Naive B cell (primary cell): ENCODE measurements around the gene CIT. TPM values are rescaled to one million over a fixed set of nuclear protein-coding genes. Genes with fewer than 3 reads are reported as not detected.
"Not testable (repeated sequence)": the region's sequence is repeated elsewhere in the genome, so short reads cannot be mapped to it uniquely, and the experiment has no call there.

Experiments used
- ATAC-seq, 2 donors: fragments of 150-1000 bp; cut with Tn5 transposase; 2 replicates each; pipeline ENCODE4 v1.10.0; 2021; ENCODE audit warnings: low read depth in 2 of 2, mild to moderate bottlenecking in 2 of 2, moderate library complexity in 2 of 2
- DNase-seq: peaks from one replicate; pipeline ENCODE4 v3.0.0; 2022
- H3K27ac Mint-ChIP-seq, 6 donors: one replicate each; pipeline ENCODE4 v1.8.0; 2020 to 2022; ENCODE audit warnings: mild to moderate bottlenecking in 6 of 6, mixed read lengths in 6 of 6, moderate library complexity in 5 of 6, inconsistent platforms in 2 of 6
- H3K27me3 Mint-ChIP-seq, 3 donors: one replicate each; pipeline ENCODE4 v1.8.0; 2021 to 2022; ENCODE audit warnings: mixed read lengths in 3 of 3, mild to moderate bottlenecking in 1 of 3
- H3K36me3 Mint-ChIP-seq, 2 donors: one replicate each; pipeline ENCODE4 v1.8.0; 2020 to 2022; ENCODE audit warnings: mixed read lengths in 2 of 2, inconsistent platforms in 1 of 2, mild to moderate bottlenecking in 1 of 2
- H3K4me1 Mint-ChIP-seq, 3 donors: one replicate each; pipeline ENCODE4 v1.8.0; 2020 to 2022; ENCODE audit warnings: mixed read lengths in 3 of 3, inconsistent platforms in 1 of 3, mild to moderate bottlenecking in 1 of 3, moderate library complexity in 1 of 3
- H3K4me3 Mint-ChIP-seq, 8 donors: one replicate each; pipeline ENCODE4 v1.8.0; 2020 to 2022; ENCODE audit warnings: mild to moderate bottlenecking in 8 of 8, mixed read lengths in 8 of 8, moderate library complexity in 8 of 8, inconsistent platforms in 2 of 8
- H3K9me3 Mint-ChIP-seq, 7 donors: one replicate each; pipeline ENCODE4 v1.8.0; 2020 to 2022; ENCODE audit warnings: mixed read lengths in 7 of 7, mild to moderate bottlenecking in 5 of 7, inconsistent platforms in 2 of 7, moderate library complexity in 1 of 7
- polyA plus RNA-seq, 6 donors: library from polyadenylated mRNA; unstranded; fragments of 300-500 nt; fragmentation: Illumina TruSeq; gene quantifications; one replicate each; pipeline ENCODE4 v1.2.3, GENCODE V29; 2021; ENCODE audit warnings: low read depth in 6 of 6

CIT gene
- polyA plus RNA-seq, 6 donors from 2014 or later: 0.34 to 1.1 (median 0.58) TPM; not detected in 2

DNA sequence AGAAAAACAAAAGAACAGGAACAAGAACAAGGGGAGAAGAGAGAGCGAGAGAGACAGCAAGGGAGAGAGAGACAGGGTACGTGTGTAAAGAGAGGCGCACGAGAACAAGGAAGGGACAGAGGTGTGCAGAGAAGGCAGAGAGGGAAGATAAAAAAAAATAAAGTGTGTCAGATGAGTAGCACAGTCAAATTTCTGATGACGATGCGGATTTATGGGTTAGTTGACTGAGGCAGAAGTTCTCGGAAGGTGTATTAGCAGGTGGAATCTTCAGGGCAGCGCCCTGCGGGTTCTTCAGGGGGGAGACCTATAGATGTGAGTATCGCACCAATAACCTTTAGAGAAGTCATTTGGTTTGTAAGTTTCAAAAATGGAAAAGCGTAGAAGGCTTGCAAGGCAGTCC, 164.4 kb downstream of the CIT start:
- DNase-seq (no peak), ATAC-seq (no peak)
- Mint-ChIP-seq H3K4me1 (no peaks in the 10 kb centered on the region), H3K9me3 (peaks cover 0 to 7% (median 0%) of the 10 kb centered on the region in 7 donors), H3K27ac (peak overlapping the region in 2 of 6 donors; percentile 10 to 54), H3K27me3 (no peaks in the 10 kb centered on the region), H3K36me3 (peaks cover 0 to 8% of the 10 kb centered on the region in 2 donors), H3K4me3 (no peak overlapping the region)

DNA sequence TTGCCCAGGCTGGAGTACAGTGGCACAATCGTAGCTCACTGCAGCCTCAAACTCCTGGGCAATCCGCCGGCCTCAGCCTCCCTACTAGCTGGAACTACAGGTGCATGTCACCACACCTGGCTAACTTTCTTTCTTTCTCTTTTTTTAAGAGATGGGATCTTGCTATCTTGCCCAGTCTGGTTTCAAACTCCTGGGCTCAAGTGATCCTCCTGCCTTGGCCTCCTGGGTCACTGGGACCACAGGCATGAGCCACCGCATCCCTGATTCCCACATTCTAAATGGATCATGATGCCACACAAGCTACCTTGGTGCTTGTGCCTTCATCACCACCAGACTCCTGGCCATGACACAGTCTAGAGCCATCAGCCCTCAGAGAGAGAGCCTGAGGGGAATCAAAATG, 165.4 kb downstream of the CIT start:
- DNase-seq (no peak), ATAC-seq (no peak)
- no peak overlapping the region for H3K4me3 Mint-ChIP-seq
- H3K36me3 Mint-ChIP-seq: peaks cover 0 to 8% of the 10 kb centered on the region in 2 donors
- H3K4me1 Mint-ChIP-seq: no peaks in the 10 kb centered on the region
- H3K27ac Mint-ChIP-seq: no peak overlapping the region
- H3K9me3 Mint-ChIP-seq: peaks cover 0 to 7% (median 0%) of the 10 kb centered on the region in 7 donors
- H3K27me3 Mint-ChIP-seq: no peaks in the 10 kb centered on the region

DNA sequence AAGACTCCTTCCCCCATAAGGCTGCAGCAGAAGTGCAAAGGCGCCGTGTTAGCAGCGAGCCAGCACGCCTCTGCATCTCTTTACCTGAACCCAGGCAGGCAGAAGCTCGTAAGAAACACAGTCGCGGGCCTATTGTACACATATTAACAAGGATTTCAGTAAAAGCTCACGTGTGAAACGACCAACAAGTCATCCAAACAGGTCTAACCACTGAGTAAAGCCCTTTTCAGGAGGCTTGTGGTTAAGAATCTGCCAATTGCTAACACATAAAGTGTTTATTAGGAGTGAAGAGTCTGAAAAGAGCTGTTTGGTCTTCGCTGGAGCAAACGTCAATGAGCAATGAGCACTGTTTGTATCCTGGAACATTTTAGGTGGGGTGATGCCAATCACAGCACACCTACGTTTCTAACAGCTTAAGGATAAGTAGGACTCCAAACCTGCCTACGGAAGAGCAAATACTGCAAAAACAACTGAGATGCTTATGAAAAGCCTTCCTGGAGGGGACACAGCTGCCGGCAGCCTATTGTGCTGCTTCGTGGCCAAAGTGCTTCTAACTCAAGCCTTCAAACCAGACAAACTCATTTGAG, 166.1 kb downstream of the CIT start:
- ATAC-seq: no peak
- no peaks in the 10 kb centered on the region for H3K4me1 Mint-ChIP-seq
- DNase-seq: no peak
- peaks cover 0 to 7% (median 0%) of the 10 kb centered on the region in 7 donors for H3K9me3 Mint-ChIP-seq
- no peaks in the 10 kb centered on the region for H3K27me3 Mint-ChIP-seq
- no peak overlapping the region for H3K4me3 Mint-ChIP-seq
- H3K36me3 Mint-ChIP-seq: peaks cover 0 to 8% of the 10 kb centered on the region in 2 donors
- H3K27ac Mint-ChIP-seq: no peak overlapping the region

DNA sequence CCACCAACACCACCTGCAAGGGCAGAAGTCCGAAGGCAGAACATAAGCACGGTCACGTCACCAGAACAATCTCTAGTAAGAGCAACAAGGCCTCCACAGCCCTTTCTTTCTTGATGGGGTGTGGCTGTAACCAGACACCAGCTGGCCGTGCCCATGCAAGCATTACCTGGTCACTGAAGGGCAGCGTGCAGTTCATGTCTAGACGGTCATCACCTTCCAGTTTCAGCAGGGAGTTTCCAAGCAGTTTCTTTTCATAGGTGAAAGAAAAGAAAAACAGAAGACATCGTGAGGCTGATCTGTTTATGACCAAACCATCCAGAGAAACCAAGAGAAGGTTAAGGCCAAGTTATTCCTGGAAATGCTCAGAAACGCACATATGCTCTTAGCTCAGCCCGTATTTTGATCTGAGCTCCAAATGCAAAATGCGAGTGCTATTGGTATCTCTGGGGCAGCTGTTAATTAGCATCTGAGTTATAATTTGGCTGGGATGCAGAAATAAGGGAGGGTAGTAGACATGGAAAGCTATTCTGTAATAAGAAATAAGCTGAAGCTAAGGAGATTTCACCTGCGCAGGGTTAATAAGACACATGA, 166.7 kb downstream of the CIT start:
- H3K4me1 Mint-ChIP-seq: no peaks in the 10 kb centered on the region
- no peak overlapping the region for H3K27ac Mint-ChIP-seq
- H3K9me3 Mint-ChIP-seq: peaks cover 0 to 7% (median 0%) of the 10 kb centered on the region in 7 donors
- H3K27me3 Mint-ChIP-seq: no peaks in the 10 kb centered on the region
- no peak for DNase-seq
- H3K4me3 Mint-ChIP-seq: no peak overlapping the region
- no peak for ATAC-seq
- H3K36me3 Mint-ChIP-seq: peaks cover 0 to 8% of the 10 kb centered on the region in 2 donors

DNA sequence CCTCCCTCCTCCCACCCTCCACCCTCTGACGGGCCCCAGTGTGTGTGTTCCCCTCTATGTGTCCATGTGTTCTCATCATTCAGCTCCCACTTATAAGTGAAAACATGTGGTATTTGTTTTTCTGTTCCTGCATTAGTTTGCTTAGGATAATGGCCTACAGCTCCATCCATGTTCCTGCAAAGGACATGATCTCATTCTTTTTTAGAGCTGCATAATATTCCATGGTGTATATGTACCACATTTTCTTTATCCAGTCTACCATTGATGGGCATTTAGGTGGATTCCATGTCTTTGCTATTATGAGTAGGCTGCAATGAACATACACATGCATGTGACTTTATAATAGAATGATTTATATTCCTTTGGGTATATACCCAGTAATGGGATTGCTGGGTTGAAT, 170.7 kb downstream of the CIT start:
- H3K27me3 Mint-ChIP-seq, ATAC-seq, H3K36me3 Mint-ChIP-seq, H3K4me3 Mint-ChIP-seq, H3K27ac Mint-ChIP-seq, H3K9me3 Mint-ChIP-seq, DNase-seq, H3K4me1 Mint-ChIP-seq: not testable (repeated sequence)

DNA sequence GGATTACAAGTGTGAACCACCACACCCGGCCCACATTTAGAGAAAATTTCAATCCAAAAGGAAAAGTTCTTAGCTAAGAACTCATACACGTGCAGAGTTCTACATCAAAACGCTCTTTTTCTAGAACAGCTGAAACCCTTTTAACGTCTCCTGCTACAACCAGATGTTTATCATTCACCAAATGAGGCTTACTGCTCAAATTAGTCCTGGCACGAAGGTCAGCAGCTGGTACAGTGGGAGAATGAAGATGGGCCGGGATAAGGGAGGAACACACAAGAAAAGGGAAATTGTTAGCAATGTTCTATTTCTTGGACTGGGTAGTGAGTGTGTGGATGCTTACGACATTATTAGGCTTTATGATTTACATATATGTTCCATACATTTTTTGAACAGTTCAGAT, 171.9 kb downstream of the CIT start:
- Mint-ChIP-seq H3K4me1 (no peaks in the 10 kb centered on the region), H3K36me3 (no peaks in the 10 kb centered on the region), H3K27me3 (no peaks in the 10 kb centered on the region), H3K4me3 (no peak overlapping the region), H3K9me3 (peaks cover 0 to 2% (median 0%) of the 10 kb centered on the region in 7 donors), H3K27ac (peak overlapping the region in 2 of 6 donors; percentile 21 to 60)
- ATAC-seq (no peak), DNase-seq (no peak)

DNA sequence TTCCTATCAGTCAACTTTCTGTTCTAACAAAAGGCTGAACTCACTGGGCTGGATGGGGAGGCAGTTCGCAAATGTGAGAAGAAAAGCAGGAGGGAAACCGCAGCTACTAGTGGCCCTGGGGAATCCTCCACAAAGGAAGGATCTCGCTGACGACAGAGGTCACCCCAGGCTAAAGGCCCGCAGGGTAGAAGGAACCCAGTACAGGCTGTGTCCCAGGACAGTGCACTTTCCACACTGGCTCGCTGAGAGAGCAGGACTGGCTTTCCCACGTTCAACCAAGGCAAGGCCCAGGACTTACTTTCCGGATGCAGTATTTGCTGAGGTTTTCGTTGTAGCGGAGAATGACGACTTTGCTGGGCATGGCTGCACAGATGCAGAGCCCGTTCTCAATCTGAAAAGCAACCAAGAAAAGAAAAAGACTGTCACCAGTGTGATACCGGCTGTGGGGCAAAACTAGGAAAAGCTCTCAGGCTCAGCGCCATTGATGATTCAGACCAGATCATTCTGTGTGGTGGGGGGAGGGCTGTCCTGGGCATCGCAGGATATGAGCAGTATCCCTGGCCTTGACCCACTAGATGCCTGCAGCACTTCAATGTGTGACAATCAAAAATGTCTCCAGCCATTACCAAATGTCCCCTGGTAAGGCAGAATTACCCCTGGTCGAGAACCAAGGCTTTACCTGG, 172.9 kb downstream of the CIT start:
- Mint-ChIP-seq H3K4me3 (no peak overlapping the region), H3K27ac (no peak overlapping the region), H3K9me3 (peaks cover 0 to 2% (median 0%) of the 10 kb centered on the region in 7 donors), H3K4me1 (no peaks in the 10 kb centered on the region), H3K27me3 (no peaks in the 10 kb centered on the region), H3K36me3 (no peaks in the 10 kb centered on the region)
- DNase-seq (no peak), ATAC-seq (no peak)

DNA sequence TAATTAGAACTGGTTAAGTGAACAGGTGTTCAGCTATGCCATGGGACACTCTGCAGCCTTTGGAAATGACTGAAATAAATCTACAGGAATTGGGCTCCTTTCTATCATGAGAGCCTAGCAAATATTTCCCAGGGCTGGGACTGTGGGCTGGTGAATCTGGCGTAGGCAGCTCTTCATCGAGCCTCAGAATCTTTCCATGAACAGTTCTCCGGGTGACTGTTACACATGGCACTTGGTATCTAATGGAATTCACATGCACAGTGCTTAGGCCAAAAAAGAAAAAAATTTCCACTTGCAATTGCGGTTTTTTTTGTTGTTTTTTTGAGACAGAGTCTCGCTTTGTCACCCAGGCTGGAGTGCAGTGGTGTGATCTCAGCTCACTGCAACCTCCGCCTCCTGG, 177.0 kb downstream of the CIT start:
- Mint-ChIP-seq H3K9me3 (peaks cover 0 to 1% (median 0%) of the 10 kb centered on the region in 7 donors), H3K4me1 (peaks cover 0 to 3% (median 0%) of the 10 kb centered on the region in 3 donors), H3K36me3 (no peaks in the 10 kb centered on the region), H3K4me3 (peak overlapping the region in 1 of 8 donors; percentile 15), H3K27me3 (no peaks in the 10 kb centered on the region), H3K27ac (no peak overlapping the region)
- no peak for DNase-seq
- no peak for ATAC-seq

DNA sequence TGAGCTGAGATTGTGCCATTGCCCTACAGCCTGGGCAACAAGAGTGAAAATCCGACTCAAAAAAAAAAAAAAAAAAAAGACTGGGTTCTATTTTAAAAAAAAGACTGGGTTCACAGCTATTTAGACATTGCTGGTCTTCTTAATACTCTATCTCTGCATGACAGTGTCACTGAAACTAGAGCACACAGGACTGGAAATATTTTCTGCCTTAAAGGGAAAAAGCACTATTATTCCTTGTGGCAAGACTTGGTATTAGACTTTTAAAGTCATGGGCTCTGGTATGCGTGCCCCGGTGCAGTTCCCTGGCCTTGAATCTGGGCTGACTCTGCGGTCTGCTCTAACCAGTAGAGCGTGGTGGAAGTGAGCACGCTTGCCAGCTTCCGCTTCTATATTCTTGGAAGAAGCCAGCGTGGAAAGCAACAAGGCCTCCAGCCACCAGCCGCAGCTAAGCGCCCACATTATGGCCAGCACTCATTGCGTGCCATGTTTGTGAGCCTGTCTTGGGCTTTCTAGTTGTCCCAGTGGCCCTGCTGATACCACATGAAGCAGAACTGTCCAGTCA, 177.8 kb downstream of the CIT start:
- H3K4me3 Mint-ChIP-seq: no peak overlapping the region
- H3K27me3 Mint-ChIP-seq: no peaks in the 10 kb centered on the region
- peaks cover 0 to 3% (median 0%) of the 10 kb centered on the region in 3 donors for H3K4me1 Mint-ChIP-seq
- no peaks in the 10 kb centered on the region for H3K36me3 Mint-ChIP-seq
- H3K27ac Mint-ChIP-seq: no peak overlapping the region
- no peak for DNase-seq
- H3K9me3 Mint-ChIP-seq: no peaks in the 10 kb centered on the region
- ATAC-seq: no peak

DNA sequence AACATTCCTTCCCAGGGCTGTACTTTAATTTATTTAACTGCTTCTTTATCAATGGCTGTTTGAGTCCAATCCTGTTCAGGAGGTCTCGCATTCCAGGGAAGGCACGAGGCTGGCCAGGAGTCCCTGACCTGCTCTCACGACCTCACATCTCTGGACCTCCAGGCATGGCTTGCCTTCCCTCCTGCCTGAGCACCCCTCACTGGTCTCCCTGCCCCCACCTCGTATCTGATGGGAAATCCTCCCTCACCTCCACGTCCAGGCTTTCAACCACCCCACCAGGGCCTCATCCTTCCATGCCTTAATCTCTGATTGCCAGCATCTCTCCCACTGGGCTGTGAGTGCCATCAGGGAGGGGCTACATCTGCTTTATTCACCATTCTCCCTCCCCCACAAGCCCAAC, 180.2 kb downstream of the CIT start:
- H3K9me3 Mint-ChIP-seq: no peaks in the 10 kb centered on the region
- H3K27ac Mint-ChIP-seq: peak overlapping the region in 1 of 6 donors; percentile 84
- ATAC-seq: no peak
- H3K4me1 Mint-ChIP-seq: peaks cover 0 to 3% (median 0%) of the 10 kb centered on the region in 3 donors
- H3K27me3 Mint-ChIP-seq: no peaks in the 10 kb centered on the region
- H3K36me3 Mint-ChIP-seq: no peaks in the 10 kb centered on the region
- no peak overlapping the region for H3K4me3 Mint-ChIP-seq
- no peak for DNase-seq

DNA sequence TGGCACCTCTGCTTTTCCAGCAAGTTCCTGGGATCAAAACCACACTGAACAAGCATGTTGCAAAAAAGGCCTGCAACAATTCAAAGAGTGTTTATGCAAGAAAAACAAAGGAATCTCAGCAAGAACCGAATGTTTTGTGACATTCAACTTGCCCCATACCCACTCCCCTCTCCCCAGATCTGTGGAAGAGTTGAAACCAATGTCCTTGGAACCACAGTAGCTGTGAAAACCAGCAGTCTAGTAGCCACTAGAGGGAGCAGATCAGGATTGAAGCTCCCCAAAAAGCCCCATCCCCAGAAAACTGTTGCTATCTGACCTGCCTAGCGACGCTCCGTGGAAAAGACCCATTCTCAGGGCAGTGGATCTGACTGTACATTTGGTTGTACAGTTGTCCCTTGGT, 182.1 kb downstream of the CIT start:
- H3K9me3 Mint-ChIP-seq: no peaks in the 10 kb centered on the region
- no peaks in the 10 kb centered on the region for H3K36me3 Mint-ChIP-seq
- no peak overlapping the region for H3K27ac Mint-ChIP-seq
- H3K27me3 Mint-ChIP-seq: no peaks in the 10 kb centered on the region
- H3K4me3 Mint-ChIP-seq: no peak overlapping the region
- DNase-seq: no peak
- ATAC-seq: no peak
- peaks cover 0 to 3% (median 0%) of the 10 kb centered on the region in 3 donors for H3K4me1 Mint-ChIP-seq

DNA sequence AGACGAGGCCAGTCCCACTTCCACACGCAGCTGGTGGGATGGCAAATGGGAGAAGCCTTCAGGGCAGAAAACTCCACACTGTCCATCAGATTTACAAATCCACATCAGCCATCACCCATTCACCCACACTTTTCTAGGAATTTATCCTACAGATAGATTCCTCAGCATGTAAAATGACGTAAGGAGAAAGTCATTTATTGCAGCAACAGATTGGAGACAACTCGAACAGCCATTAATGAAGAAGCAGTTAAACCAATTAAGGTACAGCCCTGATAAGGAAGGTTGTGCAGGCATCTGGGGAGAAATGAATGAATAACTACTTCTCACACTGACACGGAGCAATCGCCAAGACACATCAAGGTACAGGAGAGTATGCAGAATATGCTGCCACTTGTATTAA, 183.0 kb downstream of the CIT start:
- H3K4me1 Mint-ChIP-seq: peaks cover 0 to 3% (median 0%) of the 10 kb centered on the region in 3 donors
- ATAC-seq (no peak), DNase-seq (no peak)
- H3K9me3 Mint-ChIP-seq: no peaks in the 10 kb centered on the region
- no peaks in the 10 kb centered on the region for H3K36me3 Mint-ChIP-seq
- no peaks in the 10 kb centered on the region for H3K27me3 Mint-ChIP-seq
- H3K27ac Mint-ChIP-seq: peak overlapping the region in 1 of 6 donors; percentile 45
- H3K4me3 Mint-ChIP-seq: no peak overlapping the region

DNA sequence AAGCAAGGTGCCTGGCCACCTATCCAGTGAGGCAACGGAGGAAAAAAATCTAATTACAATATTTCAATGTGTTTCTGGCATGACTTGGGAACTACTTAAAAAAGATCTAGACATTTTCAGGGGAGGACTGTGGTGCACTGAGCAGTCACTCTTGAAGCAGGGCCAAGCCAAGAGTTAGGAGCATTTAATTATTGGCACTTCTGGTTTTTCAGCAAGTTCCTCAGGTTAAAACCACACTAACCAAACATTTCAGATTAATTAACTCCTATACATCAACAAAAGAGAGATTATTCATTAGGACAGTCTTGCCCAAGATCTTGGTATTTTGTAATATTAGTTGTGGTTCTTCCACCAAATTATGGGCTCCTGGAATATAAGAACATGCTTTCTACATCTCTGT, 183.6 kb downstream of the CIT start:
- no peak for ATAC-seq
- H3K27ac Mint-ChIP-seq: no peak overlapping the region
- H3K27me3 Mint-ChIP-seq: no peaks in the 10 kb centered on the region

DNA sequence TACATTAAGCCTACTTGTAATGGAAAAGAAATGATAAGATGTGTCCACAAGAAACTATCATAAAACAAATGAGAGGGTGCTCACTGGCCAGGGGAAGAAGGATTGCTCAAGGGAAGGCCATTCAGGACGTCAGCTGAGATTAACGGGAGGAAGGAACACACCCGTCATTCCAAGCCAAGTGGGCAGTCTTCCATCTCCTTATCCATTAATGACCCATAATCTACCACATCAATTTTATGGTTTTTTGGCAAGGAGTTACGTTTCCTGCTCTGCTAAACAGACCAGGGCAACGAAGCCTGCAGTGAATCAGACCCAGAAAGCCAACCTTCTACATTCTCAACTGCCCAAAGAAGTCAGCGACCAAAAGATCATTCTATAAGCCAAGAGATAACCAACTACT, 184.1 kb downstream of the CIT start:
- Mint-ChIP-seq H3K27me3 (no peaks in the 10 kb centered on the region), H3K27ac (no peak overlapping the region), H3K9me3 (no peaks in the 10 kb centered on the region), H3K4me1 (peaks cover 0 to 3% (median 0%) of the 10 kb centered on the region in 3 donors), H3K4me3 (no peak overlapping the region), H3K36me3 (no peaks in the 10 kb centered on the region)
- no peak for ATAC-seq
- no peak for DNase-seq

More for the DNA sequence above, 183.6 kb downstream of the CIT start:
- no peak for DNase-seq
- Mint-ChIP-seq H3K9me3 (no peaks in the 10 kb centered on the region), H3K4me1 (peaks cover 0 to 3% (median 0%) of the 10 kb centered on the region in 3 donors), H3K4me3 (no peak overlapping the region), H3K36me3 (no peaks in the 10 kb centered on the region)
